ENCODE results near the gene GSTT4.
"Not testable (repeated sequence)": the region's sequence is repeated elsewhere in the genome, so short reads cannot be mapped to it uniquely, and the experiment has no call there.

DNA sequence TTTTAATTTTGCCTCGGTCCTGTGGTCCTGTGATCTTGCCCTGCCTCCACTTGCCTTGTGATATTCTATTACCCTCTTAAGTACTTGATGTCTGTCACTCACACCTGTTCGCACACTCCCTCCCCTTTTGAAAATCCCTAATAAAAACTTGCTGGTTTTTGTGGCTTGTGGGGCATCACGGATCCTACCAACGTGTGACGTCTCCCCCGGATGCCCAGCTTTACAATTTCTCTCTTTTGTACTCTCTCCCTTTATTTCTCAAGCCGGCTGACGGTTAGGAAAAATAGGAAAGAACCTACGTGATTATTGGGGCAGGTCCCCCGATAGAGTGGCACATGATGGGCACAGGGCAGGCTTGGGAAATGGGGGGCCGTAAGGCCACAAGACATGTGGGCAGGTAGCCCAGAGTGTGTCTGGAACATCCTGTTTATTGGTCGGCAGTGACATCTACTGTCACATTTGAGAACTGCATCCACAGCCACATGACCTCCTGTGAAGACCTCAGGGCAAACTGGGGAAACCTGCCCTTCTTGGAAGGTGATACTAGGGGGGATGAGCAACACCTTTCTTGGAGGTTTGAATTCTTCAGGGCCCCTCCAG is 48.9 kb downstream of the GSTT4 start:
- peak; percentile 77 for TF ChIP-seq CTCF (IDR thresholded peaks at IDR 0.05; ENCODE audit: low read depth, low read length, poor library complexity, severe bottlenecking)
- TF ChIP-seq EZH2phosphoT487 (IDR thresholded peaks at IDR 0.05; ENCODE audit: borderline replicate concordance, low read length), result not testable (repeated sequence)
